NCI-H345 treated with DMSO at 0.1 percent for 48 hours (cell line): Measurements from ENCODE around the gene SERTM2.
"Not testable (repeated sequence)": the region's sequence is repeated elsewhere in the genome, so short reads cannot be mapped to it uniquely, and the experiment has no call there.

Source experiments
- DNase-seq: peaks from one replicate; lab custom pipeline; 2025; ENCODE audit not compliant: unreplicated experiment; lab: John Stamatoyannopoulos, UW

The SERTM2 gene

GRCh38 chrX:111511477-111511876 is at the start of gene SERTM2:
SERTM2 (plus strand) TSS chrX:111511645; CDS start chrX:111518858, 7,213 bp downstream.
- DNase-seq = no peak

- no peak for DNase-seq
Observed at GRCh38 chrX:111465669-111466068, 45.8 kb upstream of the SERTM2 start.

DNA sequence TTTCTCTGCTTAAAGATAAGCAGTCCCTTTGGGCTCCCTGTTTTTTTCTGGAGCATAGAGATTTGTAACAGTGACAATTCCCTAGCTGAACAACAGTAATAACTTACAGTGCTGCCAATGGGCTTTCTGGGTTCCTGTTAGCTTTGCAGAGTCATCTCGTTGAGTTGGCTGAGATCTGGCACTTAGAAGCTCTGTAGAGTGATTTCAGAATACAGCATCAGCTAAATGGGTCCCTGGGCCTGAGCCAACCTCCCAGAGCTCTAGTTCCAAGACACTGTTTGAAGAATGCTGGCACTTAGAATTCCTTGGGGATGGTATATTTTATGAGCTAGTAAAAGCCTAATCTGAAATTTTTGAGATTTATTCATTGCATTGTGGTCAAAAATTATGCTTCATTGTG is 43.5 kb upstream of the SERTM2 start:
- no peak for DNase-seq

- DNase-seq = no peak
Observed at GRCh38 chrX:111470681-111471403, 40.6 kb upstream of the SERTM2 start.

DNA sequence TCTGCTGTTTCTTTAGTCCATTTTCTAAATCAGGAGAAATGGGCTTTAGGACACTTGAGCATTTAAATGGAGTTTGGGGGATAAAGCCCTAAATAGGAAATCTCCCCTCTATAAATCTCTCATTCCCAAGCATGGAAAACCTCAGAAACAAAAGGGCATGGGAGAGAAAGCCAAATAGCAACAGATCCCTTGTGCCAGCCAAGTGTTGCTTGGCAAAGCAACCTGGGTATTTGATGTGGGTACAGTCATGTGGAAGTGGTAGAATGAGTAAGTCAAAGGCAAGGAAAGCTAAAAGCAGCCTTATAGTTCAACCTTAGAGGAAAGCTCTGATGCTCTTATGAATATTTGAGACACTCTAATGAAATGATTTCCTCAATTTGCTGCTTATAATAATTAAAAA is 29.5 kb upstream of the SERTM2 start:
- DNase-seq = no peak

GRCh38 chrX:111483135-111483534 is 28.3 kb upstream of the SERTM2 start:
- DNase-seq = no peak

GRCh38 chrX:111483881-111484280 is 27.6 kb upstream of the SERTM2 start:
- DNase-seq = no peak

GRCh38 chrX:111490688-111491087 is 20.8 kb upstream of the SERTM2 start:
- DNase-seq = no peak

- DNase-seq = no peak
Observed at GRCh38 chrX:111492085-111492484, 19.4 kb upstream of the SERTM2 start.

GRCh38 chrX:111498538-111499103 is 12.8 kb upstream of the SERTM2 start:
- DNase-seq = no peak

DNA sequence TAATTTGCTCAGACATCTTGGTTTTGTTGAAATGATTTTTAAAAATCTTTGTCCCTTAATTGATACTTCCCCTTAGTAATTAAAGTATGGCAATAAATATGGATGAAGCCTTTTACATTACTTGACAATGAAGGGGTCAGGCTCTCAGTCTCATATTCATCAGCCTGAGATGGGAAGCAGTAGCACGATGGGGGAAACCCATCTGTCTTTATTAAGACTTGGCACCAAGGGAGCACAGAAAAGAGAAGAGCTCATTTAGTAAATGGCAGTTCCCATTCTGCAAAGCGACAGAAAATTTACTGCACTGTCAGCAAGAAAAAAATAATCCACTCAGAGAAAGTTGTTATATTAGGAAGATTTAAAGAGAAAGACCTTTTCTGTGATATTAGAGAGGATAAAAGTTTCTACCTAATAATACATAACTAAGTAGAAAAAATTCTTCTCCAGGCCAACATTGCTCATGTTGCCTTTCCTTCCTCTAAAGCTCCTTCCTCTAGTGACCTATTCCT is 7.9 kb upstream of the SERTM2 start:
- no peak for DNase-seq

DNA sequence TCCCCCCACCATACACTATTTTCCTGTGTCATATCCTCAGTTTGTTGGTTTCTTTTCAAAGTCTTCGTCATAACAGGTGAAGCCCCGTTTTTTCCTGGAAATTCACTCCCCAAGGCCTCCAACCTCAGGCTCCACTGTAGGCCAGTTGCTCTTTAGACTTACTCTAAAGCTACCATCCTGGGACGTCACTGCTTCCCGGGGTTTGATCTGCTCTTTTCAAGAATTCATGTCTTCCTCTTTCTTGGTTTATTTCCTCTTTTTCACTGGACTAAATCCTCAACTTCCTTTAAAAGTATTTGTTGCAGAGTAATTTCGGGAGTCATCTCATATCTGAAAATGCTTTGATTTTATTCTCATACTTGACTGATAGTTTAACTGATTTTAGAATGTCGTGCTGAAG is 6.5 kb upstream of the SERTM2 start:
- no peak for DNase-seq

- no peak for DNase-seq
Observed at GRCh38 chrX:111505783-111506182, 5.7 kb upstream of the SERTM2 start.

DNA sequence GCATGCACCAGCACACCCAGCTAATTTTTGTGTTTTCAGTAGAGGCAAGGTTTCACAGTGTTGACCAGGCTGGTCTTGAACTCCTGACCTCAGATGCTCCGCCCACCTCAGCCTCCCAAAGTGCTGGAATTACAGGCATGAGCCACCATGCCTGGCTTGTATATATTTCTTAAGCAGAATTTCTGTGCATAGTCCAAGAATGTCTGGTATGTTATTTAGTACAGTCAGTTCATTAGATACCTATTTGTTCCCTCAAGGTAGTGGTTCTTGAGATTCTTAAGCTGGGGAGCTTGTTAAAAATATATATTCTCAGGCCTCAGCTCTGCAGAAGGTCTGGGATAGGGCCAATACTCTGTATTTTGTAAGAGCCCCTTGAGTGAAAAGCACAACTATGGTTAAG is 4.6 kb upstream of the SERTM2 start:
- DNase-seq = no peak

GRCh38 chrX:111507933-111508332 is 3.5 kb upstream of the SERTM2 start:
- DNase-seq = no peak

DNA sequence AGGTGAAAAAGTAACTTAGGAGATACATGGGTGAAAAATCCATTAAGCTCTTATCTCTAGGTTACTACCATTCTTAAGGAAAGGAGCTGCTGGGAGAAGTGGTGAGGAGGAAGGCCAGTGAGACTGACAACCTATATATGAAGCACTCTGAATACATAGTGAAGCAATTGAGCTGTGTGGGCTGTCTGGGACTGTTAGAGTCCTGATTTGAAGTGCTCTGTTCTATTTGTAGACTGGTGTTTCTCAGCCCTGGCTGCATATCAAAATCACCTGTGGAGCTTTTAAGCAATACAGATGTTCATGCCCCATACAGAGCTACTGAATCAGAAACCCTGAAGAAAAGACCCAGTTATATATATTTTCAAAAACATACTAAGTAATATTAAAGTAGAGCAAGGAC is 3.9 kb downstream of the SERTM2 start:
- DNase-seq = no peak

- no peak for DNase-seq
Observed at GRCh38 chrX:111518667-111519066, 7.2 kb downstream of the SERTM2 start.

DNA sequence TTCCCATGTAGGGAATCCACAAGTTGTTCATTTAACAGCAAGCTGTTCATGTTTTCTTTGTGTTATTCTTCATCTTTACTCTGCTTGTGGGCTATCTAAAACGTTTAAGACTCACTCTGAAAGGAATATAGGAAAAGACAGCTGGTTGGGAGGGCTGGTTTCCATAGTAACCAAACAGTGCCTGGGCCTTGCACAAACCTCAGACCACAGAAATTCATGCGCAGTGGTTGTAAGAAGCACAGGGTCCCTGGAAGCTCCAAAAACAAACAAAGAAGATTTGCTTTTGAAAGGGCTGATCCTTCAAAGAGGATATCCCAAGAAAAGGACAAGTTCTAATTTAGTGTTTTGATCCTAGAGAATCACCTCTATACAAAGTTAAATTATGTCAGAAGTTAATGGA is 7.8 kb downstream of the SERTM2 start:
- DNase-seq = no peak

DNA sequence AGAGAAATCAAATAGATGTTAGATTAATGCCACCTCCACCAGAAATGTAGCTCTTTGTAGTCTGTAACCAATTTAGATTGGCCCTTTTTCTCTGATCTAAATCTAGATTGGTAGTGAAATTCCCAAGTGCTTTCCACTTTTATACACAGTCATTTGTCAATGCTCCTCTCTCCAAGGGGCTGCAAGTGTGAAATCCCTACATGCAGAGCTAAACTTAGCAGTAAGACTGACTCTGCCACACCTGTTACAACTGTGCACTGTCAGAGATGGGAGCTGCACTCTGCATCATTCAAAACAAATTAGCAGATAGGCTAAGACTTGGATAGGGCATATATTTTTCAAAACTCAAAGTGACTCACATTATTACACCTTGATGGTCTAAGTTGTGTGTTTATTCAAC is 9.1 kb downstream of the SERTM2 start:
- DNase-seq = no peak

DNA sequence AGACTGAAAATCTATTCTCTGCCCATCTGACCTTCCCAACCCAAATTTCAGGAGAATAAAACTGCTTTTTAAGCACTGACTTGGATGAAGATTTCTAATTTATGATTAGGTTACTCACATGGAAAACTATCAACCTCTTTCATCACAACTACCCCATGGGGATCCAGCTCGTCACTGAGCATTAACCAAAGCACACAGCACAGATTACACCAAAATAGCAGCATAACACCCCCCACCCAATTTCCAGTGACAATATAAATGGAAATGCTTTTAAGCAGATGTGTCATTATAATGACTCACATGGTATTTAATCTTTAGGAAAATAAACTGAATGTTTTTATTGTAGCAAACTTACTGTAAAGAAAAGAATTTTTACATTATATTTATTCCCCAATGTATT is 9.7 kb downstream of the SERTM2 start:
- no peak for DNase-seq

DNA sequence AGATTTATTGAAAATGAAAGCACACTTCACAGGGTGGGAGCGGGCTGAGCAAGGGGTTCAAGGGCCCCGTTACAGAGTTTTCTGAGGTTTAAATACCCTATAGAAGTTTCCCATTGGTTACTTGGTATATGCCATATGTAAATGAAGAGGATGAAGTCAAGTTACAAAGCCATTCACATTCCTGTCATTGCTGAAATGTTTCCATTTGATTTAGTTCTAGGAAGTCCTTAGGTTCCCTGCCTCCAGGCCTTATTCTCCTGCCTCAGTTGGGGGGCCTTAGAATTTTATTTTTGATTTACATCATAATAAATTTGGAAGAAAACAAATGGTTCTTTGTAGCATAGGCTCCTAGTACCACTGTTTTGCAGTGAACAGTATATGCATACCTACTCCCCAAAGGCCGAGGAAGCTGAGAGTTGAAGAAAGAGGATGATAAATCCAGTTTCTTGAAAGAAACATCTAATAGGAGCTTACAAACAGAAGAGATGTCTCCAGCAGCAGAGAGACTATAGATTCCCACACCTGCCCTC is 31.8 kb downstream of the SERTM2 start:
- no peak for DNase-seq

DNA sequence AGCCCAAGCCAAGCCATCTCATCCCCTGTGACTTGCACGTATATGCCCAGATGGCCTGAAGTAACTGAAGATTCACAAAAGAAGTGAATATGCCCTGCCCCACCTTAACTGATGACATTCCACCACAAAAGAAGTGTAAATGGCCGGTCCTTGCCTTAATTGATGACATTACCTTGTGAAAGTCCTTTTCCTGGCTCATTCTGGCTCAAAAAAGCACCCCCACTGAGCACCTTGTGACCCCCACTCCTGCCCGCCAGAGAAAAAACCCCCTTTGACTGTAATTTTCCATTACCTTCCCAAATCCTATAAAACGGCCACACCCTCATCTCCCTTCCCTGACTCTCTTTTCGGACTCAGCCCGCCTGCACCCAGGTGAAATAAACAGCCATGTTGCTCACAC is 37.8 kb downstream of the SERTM2 start:
- not testable (repeated sequence) for DNase-seq
